ENCODE data around the gene MIOX.

MIOX gene

DNA sequence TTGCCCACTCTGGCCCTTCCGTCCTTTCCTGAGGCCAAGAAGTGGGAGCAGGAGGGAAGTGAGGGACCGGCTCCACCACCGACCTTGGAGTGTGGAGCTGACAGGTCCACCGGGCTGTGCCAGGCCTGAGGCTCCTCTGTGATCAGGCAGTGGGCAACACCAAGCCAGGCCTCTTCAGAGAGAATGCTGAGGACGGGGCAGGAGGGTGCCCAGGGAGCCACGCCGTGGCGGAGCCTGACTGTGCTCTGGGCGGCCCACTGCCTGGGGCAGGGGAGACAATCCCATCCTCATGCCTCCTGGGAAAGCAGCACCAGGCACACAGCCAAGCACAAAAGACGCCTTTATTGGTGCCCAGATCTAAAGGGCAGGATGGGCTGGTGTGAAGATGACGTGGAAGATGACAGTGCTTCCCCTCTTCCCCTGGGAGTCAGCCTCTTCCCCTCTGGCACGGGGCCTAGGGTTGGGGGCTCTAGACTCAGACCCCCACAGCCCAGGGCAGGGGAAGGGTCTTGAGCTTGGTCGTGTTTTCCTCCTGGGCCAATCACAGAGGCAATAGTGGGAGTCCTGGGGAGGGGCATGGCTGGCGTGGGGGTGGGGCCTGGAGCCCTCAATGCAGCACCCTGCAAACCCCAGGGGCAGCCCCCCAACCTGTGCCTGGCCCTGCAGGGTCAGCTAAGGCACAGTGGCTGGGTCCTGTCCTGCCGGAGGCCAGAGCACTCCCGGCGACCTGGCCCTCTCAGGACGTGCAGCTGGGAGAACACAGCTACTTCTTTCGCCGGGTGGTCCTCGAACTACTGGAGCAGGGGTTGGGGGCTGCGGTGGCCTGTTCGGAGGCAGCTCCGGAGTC is 16.2 kb downstream of the MIOX start:
- TF ChIP-seq FOXM1 (IDR thresholded peaks at IDR 0.05; ENCODE audit: borderline replicate concordance, low read depth), result no peak
- TF ChIP-seq ZBTB7A (IDR thresholded peaks at IDR 0.05; ENCODE audit: low read depth), result no peak
- no peak for TF ChIP-seq RAD21 (IDR thresholded peaks at IDR 0.05; ENCODE audit: low read depth)
- no peak for TF ChIP-seq TEAD4 (IDR thresholded peaks at IDR 0.05)
- TF ChIP-seq, protein P1, sequence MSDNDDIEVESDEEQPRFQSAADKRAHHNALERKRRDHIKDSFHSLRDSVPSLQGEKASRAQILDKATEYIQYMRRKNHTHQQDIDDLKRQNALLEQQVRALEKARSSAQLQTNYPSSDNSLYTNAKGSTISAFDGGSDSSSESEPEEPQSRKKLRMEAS (IDR thresholded peaks at IDR 0.05), result no peak
- TF ChIP-seq TAF1 (IDR thresholded peaks at IDR 0.05; ENCODE audit: low read depth), result no peak
- no peak for TF ChIP-seq CREB1 (IDR thresholded peaks at IDR 0.05; ENCODE audit: low read depth)
- TF ChIP-seq EGR1 (IDR thresholded peaks at IDR 0.05), result no peak
- TF ChIP-seq TCF12 (IDR thresholded peaks at IDR 0.05; ENCODE audit: low read depth), result no peak
- no peak for TF ChIP-seq EP300 (IDR thresholded peaks at IDR 0.05; ENCODE audit: borderline replicate concordance)
- no peak for TF ChIP-seq NFIC (IDR thresholded peaks at IDR 0.05)
- no peak for TF ChIP-seq REST (IDR thresholded peaks at IDR 0.05; ENCODE audit: low read depth)
- no peak for TF ChIP-seq YY1 (IDR thresholded peaks at IDR 0.05; ENCODE audit: low read depth)
- TF ChIP-seq, protein P2, sequence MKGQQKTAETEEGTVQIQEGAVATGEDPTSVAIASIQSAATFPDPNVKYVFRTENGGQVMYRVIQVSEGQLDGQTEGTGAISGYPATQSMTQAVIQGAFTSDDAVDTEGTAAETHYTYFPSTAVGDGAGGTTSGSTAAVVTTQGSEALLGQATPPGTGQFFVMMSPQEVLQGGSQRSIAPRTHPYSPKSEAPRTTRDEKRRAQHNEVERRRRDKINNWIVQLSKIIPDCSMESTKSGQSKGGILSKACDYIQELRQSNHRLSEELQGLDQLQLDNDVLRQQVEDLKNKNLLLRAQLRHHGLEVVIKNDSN (IDR thresholded peaks at IDR 0.05), result no peak
- TF ChIP-seq CEBPB (IDR thresholded peaks at IDR 0.05), result no peak

GRCh38 chr22:50503475-50504145 is 17.0 kb downstream of the MIOX start:
- TF ChIP-seq, protein P2 (IDR thresholded peaks at IDR 0.05), result no peak
- TF ChIP-seq TEAD4 (IDR thresholded peaks at IDR 0.05) (no peak), TAF1 (IDR thresholded peaks at IDR 0.05; ENCODE audit: low read depth) (no peak), EGR1 (IDR thresholded peaks at IDR 0.05) (no peak), ZBTB7A (IDR thresholded peaks at IDR 0.05; ENCODE audit: low read depth) (no peak), CEBPB (IDR thresholded peaks at IDR 0.05) (no peak), REST (IDR thresholded peaks at IDR 0.05; ENCODE audit: low read depth) (no peak), CREB1 (IDR thresholded peaks at IDR 0.05; ENCODE audit: low read depth) (no peak), TCF12 (IDR thresholded peaks at IDR 0.05; ENCODE audit: low read depth) (no peak), FOXM1 (IDR thresholded peaks at IDR 0.05; ENCODE audit: borderline replicate concordance, low read depth) (no peak)
- TF ChIP-seq, protein P1 (IDR thresholded peaks at IDR 0.05), result no peak

DNA sequence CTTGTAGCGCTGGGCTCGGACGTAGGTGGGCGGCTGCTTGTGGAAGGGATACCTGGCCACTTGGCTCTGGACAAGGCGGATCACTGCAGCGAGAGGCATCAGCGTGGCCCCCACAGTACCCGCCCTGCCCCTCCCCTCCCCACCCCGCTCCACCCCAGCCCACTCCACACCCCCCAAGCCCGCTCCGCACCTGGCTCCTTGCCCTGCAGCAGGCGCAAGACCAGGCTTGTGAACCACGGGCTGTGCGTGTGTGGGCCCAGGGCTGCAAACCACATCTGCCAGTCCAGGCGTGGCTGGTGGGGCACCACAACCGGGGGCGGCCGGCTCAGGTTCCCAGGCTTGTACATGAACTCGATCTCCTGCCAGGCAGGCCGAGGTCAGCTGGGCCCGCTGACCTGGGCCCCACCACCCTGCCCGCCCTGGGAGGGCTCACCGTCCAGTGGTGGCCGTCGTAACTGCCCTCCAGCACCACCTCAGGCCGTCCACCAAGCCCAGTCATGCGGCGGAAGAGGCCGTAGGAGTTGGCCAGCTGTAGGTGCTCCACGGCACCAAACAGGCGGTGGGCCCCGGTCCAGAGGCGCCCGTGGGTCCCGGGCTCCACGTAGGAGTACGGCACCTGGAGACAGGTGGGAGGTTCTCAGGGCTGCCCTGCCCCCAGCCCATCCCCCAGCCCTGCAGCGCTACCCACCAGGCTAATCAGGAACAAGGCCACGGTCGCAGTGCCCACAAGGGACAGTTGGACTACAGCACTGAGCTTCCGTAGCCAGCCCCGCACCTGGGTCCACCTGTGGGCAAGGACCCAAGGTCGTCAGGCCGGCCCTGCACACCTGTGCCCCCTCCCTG is 17.9 kb downstream of the MIOX start:
- TF ChIP-seq FOXM1 (IDR thresholded peaks at IDR 0.05; ENCODE audit: borderline replicate concordance, low read depth) (no peak), TEAD4 (IDR thresholded peaks at IDR 0.05) (no peak), TAF1 (IDR thresholded peaks at IDR 0.05; ENCODE audit: low read depth) (no peak), EP300 (IDR thresholded peaks at IDR 0.05; ENCODE audit: borderline replicate concordance) (no peak)

DNA sequence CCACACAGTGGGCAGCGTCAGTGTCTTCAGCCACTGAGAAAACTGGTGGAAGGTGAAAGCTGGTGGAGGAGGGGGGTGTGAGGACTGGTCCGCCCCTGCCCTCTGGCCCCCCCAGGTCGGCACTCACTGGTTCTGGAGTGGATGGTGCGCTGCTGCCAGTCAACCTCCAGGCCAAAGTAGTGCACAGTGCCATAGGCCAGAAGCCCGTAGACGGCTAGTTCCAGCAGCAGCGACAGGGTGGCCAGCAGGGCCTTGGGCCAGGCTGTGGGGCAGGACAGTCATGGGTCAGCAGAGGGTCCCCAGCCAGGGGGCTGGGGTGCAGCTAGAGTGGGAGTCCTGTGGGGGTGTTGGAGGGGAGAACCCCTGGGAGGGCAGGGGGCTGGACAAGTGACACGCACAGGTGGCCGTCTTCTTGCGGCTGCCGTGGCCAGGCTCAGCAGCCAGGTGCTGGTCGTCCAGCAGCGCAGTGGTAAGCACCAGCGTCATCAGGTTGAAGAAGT is 18.7 kb downstream of the MIOX start:
- no peak for TF ChIP-seq ZBTB7A (IDR thresholded peaks at IDR 0.05; ENCODE audit: low read depth)
- TF ChIP-seq, protein P1 (IDR thresholded peaks at IDR 0.05), result no peak
- TF ChIP-seq YY1 (IDR thresholded peaks at IDR 0.05; ENCODE audit: low read depth), result no peak
- no peak for TF ChIP-seq REST (IDR thresholded peaks at IDR 0.05; ENCODE audit: low read depth)
- no peak for TF ChIP-seq EGR1 (IDR thresholded peaks at IDR 0.05)
- TF ChIP-seq TAF1 (IDR thresholded peaks at IDR 0.05; ENCODE audit: low read depth), result no peak
- no peak for TF ChIP-seq EP300 (IDR thresholded peaks at IDR 0.05; ENCODE audit: borderline replicate concordance)
- TF ChIP-seq CREB1 (IDR thresholded peaks at IDR 0.05; ENCODE audit: low read depth), result no peak
- no peak for TF ChIP-seq NFIC (IDR thresholded peaks at IDR 0.05)
- TF ChIP-seq, protein P2 (IDR thresholded peaks at IDR 0.05), result no peak
- TF ChIP-seq FOXM1 (IDR thresholded peaks at IDR 0.05; ENCODE audit: borderline replicate concordance, low read depth), result no peak
- TF ChIP-seq CEBPB (IDR thresholded peaks at IDR 0.05), result no peak
- TF ChIP-seq TEAD4 (IDR thresholded peaks at IDR 0.05), result no peak
- no peak for TF ChIP-seq TCF12 (IDR thresholded peaks at IDR 0.05; ENCODE audit: low read depth)
- no peak for TF ChIP-seq RAD21 (IDR thresholded peaks at IDR 0.05; ENCODE audit: low read depth)

All from Ishikawa (cell line).